Measurements from ENCODE around the gene UGT1A9. TPM values are rescaled to one million over a fixed set of nuclear protein-coding genes. Genes with fewer than 3 reads are reported as not detected.

Gene UGT1A9
- total RNA-seq, 1 experiment from 2014 or later: not detected

DNA sequence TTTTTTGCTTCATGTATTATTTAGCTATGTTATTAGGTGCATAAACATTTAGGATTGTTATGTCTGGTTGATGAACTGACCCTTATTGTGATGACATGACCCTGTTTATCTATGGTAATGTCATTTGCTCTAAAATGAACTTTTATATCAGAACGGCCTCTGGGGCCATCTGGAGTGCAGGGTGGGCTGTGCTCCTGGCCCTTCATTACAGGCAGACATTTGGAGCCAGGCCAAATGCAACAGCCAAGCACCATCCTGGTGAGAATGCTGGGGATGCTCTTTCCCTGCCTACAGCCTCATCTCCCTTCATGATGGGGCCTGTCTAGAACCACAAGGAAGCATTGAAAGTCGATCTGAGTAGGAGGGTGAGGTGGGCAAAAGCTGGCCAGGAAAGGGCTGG is 144.6 kb downstream of the UGT1A9 start:
- H2AFZ ChIP-seq (ENCODE audit: low read length): no peak overlapping the region
- no peak overlapping the region for H2BK12ac ChIP-seq (ENCODE audit: insufficient read length, low read depth, low read length)
- no peak for DNase-seq
- H3K14ac ChIP-seq (ENCODE audit: insufficient read depth, low read length): no peak overlapping the region
- H2BK15ac ChIP-seq (ENCODE audit: low read depth, low read length): no peak overlapping the region
- TF ChIP-seq, protein P1, sequence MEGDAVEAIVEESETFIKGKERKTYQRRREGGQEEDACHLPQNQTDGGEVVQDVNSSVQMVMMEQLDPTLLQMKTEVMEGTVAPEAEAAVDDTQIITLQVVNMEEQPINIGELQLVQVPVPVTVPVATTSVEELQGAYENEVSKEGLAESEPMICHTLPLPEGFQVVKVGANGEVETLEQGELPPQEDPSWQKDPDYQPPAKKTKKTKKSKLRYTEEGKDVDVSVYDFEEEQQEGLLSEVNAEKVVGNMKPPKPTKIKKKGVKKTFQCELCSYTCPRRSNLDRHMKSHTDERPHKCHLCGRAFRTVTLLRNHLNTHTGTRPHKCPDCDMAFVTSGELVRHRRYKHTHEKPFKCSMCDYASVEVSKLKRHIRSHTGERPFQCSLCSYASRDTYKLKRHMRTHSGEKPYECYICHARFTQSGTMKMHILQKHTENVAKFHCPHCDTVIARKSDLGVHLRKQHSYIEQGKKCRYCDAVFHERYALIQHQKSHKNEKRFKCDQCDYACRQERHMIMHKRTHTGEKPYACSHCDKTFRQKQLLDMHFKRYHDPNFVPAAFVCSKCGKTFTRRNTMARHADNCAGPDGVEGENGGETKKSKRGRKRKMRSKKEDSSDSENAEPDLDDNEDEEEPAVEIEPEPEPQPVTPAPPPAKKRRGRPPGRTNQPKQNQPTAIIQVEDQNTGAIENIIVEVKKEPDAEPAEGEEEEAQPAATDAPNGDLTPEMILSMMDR (conservative IDR thresholded peaks at IDR 0.05): no peak
- Mint-ChIP-seq H3K9me3 (no peaks in the 10 kb centered on the region; a peak in 1 of 5 replicates), H3K4me1 (no peaks in the 10 kb centered on the region), H3K36me3 (ENCODE audit: insufficient read depth in 1 of 3, low read depth in 3 of 3) (no peaks in the 10 kb centered on the region), H3K27me3 (ENCODE audit: low read depth) (peaks cover 7% of the 10 kb centered on the region), H3K27ac (no peak overlapping the region), H3K4me3 (no peak overlapping the region)
- H4K20me1 ChIP-seq (ENCODE audit: control insufficient read depth, insufficient read depth, insufficient read length): no peaks in the 10 kb centered on the region
- H3K9me3 ChIP-seq (ENCODE audit: control insufficient read depth, low read depth, low read length): no peaks in the 10 kb centered on the region
- no peak overlapping the region for H3K4ac ChIP-seq (ENCODE audit: low read depth, low read length)
- H3K27ac ChIP-seq (ENCODE audit: insufficient read length, low read depth, low read length): no peak overlapping the region
- no peak overlapping the region for H3K4me2 ChIP-seq (ENCODE audit: insufficient read depth, insufficient read length, low read length)
- no peaks in the 10 kb centered on the region for H3K79me2 ChIP-seq (ENCODE audit: insufficient read depth, low read length)
- no CpG with 5 or more reads among the region's 2 CpGs for whole genome bisulfite sequencing (ENCODE audit: extremely low coverage, insufficient read length, low lambda C conversion rate)
- no peak overlapping the region for H3T11ph ChIP-seq (ENCODE audit: low read length)
- no peak overlapping the region for H4K8ac ChIP-seq (replicated peaks; ENCODE audit: insufficient read length, low read depth, low read length)
- H3K4me1 ChIP-seq (ENCODE audit: insufficient read depth, low read length): no peaks in the 10 kb centered on the region
- H2BK120ac ChIP-seq (ENCODE audit: low read depth, low read length, poor library complexity, severe bottlenecking): no peak overlapping the region
- no peaks in the 10 kb centered on the region for H3K27me3 ChIP-seq (ENCODE audit: insufficient read depth, low read length)
- no peak overlapping the region for H2BK5ac ChIP-seq (ENCODE audit: insufficient read length, low read length)
- no peak overlapping the region for H3K18ac ChIP-seq (ENCODE audit: insufficient read length, low read depth, low read length)
- H2AK5ac ChIP-seq (ENCODE audit: insufficient read length, low read length): no peak overlapping the region
- H3K23me2 ChIP-seq (ENCODE audit: insufficient read length, low read depth, low read length, poor library complexity, severe bottlenecking): no peaks in the 10 kb centered on the region
- no peak overlapping the region for H3K56ac ChIP-seq (ENCODE audit: insufficient read length, low read depth, low read length)
- no peak overlapping the region for H4K5ac ChIP-seq (ENCODE audit: insufficient read length, low read depth, low read length)
- H3K23ac ChIP-seq (ENCODE audit: insufficient read length, low read depth, low read length): no peak overlapping the region
- H3K9ac ChIP-seq (ENCODE audit: extremely low read depth, insufficient read length, low read length): no peak overlapping the region
- no peaks in the 10 kb centered on the region for H3K79me1 ChIP-seq (ENCODE audit: insufficient read depth, low read depth, low read length, poor library complexity, severe bottlenecking)
- no peak overlapping the region for H2BK20ac ChIP-seq (ENCODE audit: low read depth, low read length, poor library complexity, severe bottlenecking)
- no peak overlapping the region for H4K91ac ChIP-seq (ENCODE audit: insufficient read length, low read depth, low read length)

Measured in H9 (cell line).